H1 (cell line): ENCODE results near the gene CAMK1G. TPM values are rescaled to one million over a fixed set of nuclear protein-coding genes. Genes with fewer than 3 reads are reported as not detected.

Experiments
- ASH2L ChIP-seq: fragments of 200-600, 300-600 bp; sonication (generic); IDR thresholded peaks from one replicate; pipeline ENCODE4 v1.7.1; 2017; ENCODE audit warnings: low read length
- BRCA1 ChIP-seq: IDR thresholded peaks from 2 replicates; pipeline ENCODE4 v1.6.1; 2012; ENCODE audit warnings: low read depth, low read length, improper control_type of control experiment
- EP300 ChIP-seq, 2 experiments: IDR thresholded peaks; 1 replicate in 1 of 2; 2 replicates in 1 of 2; pipeline ENCODE4 v1.6.1; 2011 to 2012; ENCODE audit warnings: low read depth in 2 of 2, low read length in 2 of 2, mild to moderate bottlenecking in 2 of 2, borderline replicate concordance in 1 of 2, inconsistent platforms in 1 of 2, moderate library complexity in 1 of 2
- FOSL1 ChIP-seq: IDR thresholded peaks from 2 replicates; pipeline ENCODE4 v1.6.1; 2011; ENCODE audit warnings: mild to moderate bottlenecking, low read depth, low read length, moderate library complexity; ENCODE audit not compliant: insufficient read depth
- HDAC6 ChIP-seq: IDR thresholded peaks from one replicate; pipeline ENCODE4 v1.7.1; 2012; ENCODE audit warnings: low read depth, mild to moderate bottlenecking, inconsistent platforms, low read length, moderate library complexity
- SIN3A ChIP-seq, 2 experiments: IDR thresholded peaks in 1 of 2; conservative IDR thresholded peaks in 1 of 2; 2 replicates each; pipeline ENCODE4 v1.6.1; 2011 to 2012; ENCODE audit warnings: low read length in 2 of 2, improper control_type of control experiment in 1 of 2, low read depth in 1 of 2, mild to moderate bottlenecking in 1 of 2
- SRF ChIP-seq: IDR thresholded peaks from 2 replicates; pipeline ENCODE4 v1.6.1; 2011; ENCODE audit warnings: mild to moderate bottlenecking, low read depth, low read length, moderate library complexity
- USF2 ChIP-seq: IDR thresholded peaks from 2 replicates; pipeline ENCODE4 v1.6.1; 2011; ENCODE audit warnings: low read length, improper control_type of control experiment
- polyA plus RNA-seq, 7 experiments: library from polyadenylated mRNA; depleted of rRNA in 3 of 7; stranded (reverse) in 5 of 7; unstranded in 2 of 7; fragments of >200 nt in 5 of 7; fragments of 200-250 nt in 2 of 7; gene quantifications; 1 replicate in 5 of 7; 2 replicates in 1 of 7; 4 replicates in 1 of 7; pipeline versions ENCODE4 v1.2.1 to v1.2.3, GENCODE V29; 2011 to 2013; ENCODE audit warnings: missing spikeins in 2 of 7, mixed read lengths in 2 of 7
- total RNA-seq: library from RNA; stranded (reverse); fragmentation: NEBNext Ultra II Directional; extraction: Animal tissue kit (Norgen Biotek cat#: 25700); gene quantifications from 2 replicates; pipeline ENCODE4 v1.2.1, GENCODE V29; 2021
- TF ChIP-seq, protein P1 (sequence below): fragments of 300-600 bp; sonication (generic); IDR thresholded peaks from 2 replicates; pipeline ENCODE4 v1.7.1; 2012; ENCODE audit warnings: low read length, moderate library complexity, mild to moderate bottlenecking, inconsistent platforms; ENCODE audit not compliant: insufficient replicate concordance
- TF ChIP-seq, protein P2 (sequence below): IDR thresholded peaks from 2 replicates; pipeline ENCODE4 v1.6.1; 2012; ENCODE audit warnings: inconsistent platforms

The CAMK1G gene
- total and polyA plus RNA-seq, 2 of the 8 experiments (the other 6 are each of a cell fraction or from before 2014, with no cell fraction given): 1.00 to 1.0 TPM

GRCh38 chr1:209564849-209565248 lies 18.7 kb upstream of the CAMK1G start (continued):
- TF ChIP-seq, protein P1, sequence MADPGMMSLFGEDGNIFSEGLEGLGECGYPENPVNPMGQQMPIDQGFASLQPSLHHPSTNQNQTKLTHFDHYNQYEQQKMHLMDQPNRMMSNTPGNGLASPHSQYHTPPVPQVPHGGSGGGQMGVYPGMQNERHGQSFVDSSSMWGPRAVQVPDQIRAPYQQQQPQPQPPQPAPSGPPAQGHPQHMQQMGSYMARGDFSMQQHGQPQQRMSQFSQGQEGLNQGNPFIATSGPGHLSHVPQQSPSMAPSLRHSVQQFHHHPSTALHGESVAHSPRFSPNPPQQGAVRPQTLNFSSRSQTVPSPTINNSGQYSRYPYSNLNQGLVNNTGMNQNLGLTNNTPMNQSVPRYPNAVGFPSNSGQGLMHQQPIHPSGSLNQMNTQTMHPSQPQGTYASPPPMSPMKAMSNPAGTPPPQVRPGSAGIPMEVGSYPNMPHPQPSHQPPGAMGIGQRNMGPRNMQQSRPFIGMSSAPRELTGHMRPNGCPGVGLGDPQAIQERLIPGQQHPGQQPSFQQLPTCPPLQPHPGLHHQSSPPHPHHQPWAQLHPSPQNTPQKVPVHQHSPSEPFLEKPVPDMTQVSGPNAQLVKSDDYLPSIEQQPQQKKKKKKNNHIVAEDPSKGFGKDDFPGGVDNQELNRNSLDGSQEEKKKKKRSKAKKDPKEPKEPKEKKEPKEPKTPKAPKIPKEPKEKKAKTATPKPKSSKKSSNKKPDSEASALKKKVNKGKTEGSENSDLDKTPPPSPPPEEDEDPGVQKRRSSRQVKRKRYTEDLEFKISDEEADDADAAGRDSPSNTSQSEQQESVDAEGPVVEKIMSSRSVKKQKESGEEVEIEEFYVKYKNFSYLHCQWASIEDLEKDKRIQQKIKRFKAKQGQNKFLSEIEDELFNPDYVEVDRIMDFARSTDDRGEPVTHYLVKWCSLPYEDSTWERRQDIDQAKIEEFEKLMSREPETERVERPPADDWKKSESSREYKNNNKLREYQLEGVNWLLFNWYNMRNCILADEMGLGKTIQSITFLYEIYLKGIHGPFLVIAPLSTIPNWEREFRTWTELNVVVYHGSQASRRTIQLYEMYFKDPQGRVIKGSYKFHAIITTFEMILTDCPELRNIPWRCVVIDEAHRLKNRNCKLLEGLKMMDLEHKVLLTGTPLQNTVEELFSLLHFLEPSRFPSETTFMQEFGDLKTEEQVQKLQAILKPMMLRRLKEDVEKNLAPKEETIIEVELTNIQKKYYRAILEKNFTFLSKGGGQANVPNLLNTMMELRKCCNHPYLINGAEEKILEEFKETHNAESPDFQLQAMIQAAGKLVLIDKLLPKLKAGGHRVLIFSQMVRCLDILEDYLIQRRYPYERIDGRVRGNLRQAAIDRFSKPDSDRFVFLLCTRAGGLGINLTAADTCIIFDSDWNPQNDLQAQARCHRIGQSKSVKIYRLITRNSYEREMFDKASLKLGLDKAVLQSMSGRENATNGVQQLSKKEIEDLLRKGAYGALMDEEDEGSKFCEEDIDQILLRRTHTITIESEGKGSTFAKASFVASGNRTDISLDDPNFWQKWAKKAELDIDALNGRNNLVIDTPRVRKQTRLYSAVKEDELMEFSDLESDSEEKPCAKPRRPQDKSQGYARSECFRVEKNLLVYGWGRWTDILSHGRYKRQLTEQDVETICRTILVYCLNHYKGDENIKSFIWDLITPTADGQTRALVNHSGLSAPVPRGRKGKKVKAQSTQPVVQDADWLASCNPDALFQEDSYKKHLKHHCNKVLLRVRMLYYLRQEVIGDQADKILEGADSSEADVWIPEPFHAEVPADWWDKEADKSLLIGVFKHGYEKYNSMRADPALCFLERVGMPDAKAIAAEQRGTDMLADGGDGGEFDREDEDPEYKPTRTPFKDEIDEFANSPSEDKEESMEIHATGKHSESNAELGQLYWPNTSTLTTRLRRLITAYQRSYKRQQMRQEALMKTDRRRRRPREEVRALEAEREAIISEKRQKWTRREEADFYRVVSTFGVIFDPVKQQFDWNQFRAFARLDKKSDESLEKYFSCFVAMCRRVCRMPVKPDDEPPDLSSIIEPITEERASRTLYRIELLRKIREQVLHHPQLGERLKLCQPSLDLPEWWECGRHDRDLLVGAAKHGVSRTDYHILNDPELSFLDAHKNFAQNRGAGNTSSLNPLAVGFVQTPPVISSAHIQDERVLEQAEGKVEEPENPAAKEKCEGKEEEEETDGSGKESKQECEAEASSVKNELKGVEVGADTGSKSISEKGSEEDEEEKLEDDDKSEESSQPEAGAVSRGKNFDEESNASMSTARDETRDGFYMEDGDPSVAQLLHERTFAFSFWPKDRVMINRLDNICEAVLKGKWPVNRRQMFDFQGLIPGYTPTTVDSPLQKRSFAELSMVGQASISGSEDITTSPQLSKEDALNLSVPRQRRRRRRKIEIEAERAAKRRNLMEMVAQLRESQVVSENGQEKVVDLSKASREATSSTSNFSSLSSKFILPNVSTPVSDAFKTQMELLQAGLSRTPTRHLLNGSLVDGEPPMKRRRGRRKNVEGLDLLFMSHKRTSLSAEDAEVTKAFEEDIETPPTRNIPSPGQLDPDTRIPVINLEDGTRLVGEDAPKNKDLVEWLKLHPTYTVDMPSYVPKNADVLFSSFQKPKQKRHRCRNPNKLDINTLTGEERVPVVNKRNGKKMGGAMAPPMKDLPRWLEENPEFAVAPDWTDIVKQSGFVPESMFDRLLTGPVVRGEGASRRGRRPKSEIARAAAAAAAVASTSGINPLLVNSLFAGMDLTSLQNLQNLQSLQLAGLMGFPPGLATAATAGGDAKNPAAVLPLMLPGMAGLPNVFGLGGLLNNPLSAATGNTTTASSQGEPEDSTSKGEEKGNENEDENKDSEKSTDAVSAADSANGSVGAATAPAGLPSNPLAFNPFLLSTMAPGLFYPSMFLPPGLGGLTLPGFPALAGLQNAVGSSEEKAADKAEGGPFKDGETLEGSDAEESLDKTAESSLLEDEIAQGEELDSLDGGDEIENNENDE: no peak
- TF ChIP-seq BRCA1 (no peak), SRF (no peak), HDAC6 (no peak), ASH2L (no peak), FOSL1 (no peak), SIN3A (conservative IDR thresholded peaks at IDR 0.05 in 1 of 2, IDR thresholded peaks at IDR 0.05 in 1 of 2; ENCODE audit: low read depth in 1 of 2, low read length in 2 of 2) (no peak), USF2 (no peak), EP300 (IDR thresholded peaks at IDR 0.05; ENCODE audit: borderline replicate concordance in 1 of 2, low read depth in 2 of 2, low read length in 2 of 2) (no peak)
- TF ChIP-seq, protein P2, sequence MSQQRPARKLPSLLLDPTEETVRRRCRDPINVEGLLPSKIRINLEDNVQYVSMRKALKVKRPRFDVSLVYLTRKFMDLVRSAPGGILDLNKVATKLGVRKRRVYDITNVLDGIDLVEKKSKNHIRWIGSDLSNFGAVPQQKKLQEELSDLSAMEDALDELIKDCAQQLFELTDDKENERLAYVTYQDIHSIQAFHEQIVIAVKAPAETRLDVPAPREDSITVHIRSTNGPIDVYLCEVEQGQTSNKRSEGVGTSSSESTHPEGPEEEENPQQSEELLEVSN: no peak
